Astrocyte of the cerebellum (primary cell): ENCODE data around the gene HOXD13.

Experiments
- DNase-seq: peaks from one replicate; pipeline ENCODE4 v3.0.0-alpha.2; 2011; ENCODE audit warnings: low read depth
- H3K4me3 ChIP-seq: 2 replicates; pipeline ENCODE4 v1.5.1; 2011; ENCODE audit warnings: mild to moderate bottlenecking, low read depth, low read length, moderate library complexity
- in situ Hi-C: cut with HindIII; loops from 2 replicates; pipeline ENCODE4 v1.10.0; 2017; ENCODE audit warnings: low sequenced_read_pairs
- TF ChIP-seq, protein P1 (sequence below): IDR thresholded peaks from 2 replicates; pipeline ENCODE4 v1.5.1; 2012; ENCODE audit warnings: low read length, low read depth, moderate library complexity, mild to moderate bottlenecking; ENCODE audit errors: missing control alignments

The HOXD13 gene

DNA sequence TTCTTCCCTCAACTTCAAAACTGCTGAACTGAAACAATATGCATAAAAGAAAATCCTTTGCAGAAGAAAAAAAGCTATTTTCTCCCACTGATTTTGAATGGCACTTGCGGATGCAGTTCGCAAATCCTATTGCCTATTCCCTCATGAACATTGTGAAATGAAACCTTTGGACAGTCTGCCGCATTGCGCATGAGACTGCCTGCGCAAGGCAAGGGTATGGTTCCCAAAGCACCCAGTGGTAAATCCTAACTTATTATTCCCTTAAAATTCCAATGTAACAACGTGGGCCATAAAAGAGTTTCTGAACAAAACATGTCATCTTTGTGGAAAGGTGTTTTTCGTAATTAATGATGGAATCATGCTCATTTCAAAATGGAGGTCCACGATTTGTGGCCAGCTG is 45.4 kb downstream of the HOXD13 start:
- TF ChIP-seq, protein P1, sequence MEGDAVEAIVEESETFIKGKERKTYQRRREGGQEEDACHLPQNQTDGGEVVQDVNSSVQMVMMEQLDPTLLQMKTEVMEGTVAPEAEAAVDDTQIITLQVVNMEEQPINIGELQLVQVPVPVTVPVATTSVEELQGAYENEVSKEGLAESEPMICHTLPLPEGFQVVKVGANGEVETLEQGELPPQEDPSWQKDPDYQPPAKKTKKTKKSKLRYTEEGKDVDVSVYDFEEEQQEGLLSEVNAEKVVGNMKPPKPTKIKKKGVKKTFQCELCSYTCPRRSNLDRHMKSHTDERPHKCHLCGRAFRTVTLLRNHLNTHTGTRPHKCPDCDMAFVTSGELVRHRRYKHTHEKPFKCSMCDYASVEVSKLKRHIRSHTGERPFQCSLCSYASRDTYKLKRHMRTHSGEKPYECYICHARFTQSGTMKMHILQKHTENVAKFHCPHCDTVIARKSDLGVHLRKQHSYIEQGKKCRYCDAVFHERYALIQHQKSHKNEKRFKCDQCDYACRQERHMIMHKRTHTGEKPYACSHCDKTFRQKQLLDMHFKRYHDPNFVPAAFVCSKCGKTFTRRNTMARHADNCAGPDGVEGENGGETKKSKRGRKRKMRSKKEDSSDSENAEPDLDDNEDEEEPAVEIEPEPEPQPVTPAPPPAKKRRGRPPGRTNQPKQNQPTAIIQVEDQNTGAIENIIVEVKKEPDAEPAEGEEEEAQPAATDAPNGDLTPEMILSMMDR, result no peak
- in situ Hi-C loops, result loop anchor here (10.0 kb wide), 1 partner anchor 497 kb away; no protein-coding TSS in a partner anchor
- H3K4me3 ChIP-seq, result no peak overlapping the region
- no peak for DNase-seq

DNA sequence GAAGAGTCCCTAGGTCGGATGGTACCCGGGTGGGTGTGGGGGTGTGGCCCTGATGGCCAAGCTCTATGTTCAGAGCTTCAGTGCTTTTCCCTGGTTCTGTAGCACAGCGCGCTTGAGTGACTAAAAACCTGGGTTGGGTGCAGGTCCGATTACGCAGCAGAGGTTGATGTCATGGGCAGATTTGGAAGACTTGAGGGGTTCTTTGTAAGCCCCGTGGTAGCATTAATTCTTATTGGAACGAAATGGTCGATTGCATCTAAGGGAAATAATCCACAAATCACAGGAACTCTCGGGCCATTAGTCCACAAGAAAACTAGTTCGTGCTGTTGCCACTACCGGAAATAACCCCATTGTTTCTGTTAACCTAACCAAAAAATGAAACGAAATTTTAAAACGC is 46.0 kb downstream of the HOXD13 start:
- DNase-seq, result no peak
- TF ChIP-seq, protein P1, result no peak
- H3K4me3 ChIP-seq, result no peak overlapping the region
- in situ Hi-C loops, result loop anchor here (10.0 kb wide), 1 partner anchor 496 kb away; no protein-coding TSS in a partner anchor

DNA sequence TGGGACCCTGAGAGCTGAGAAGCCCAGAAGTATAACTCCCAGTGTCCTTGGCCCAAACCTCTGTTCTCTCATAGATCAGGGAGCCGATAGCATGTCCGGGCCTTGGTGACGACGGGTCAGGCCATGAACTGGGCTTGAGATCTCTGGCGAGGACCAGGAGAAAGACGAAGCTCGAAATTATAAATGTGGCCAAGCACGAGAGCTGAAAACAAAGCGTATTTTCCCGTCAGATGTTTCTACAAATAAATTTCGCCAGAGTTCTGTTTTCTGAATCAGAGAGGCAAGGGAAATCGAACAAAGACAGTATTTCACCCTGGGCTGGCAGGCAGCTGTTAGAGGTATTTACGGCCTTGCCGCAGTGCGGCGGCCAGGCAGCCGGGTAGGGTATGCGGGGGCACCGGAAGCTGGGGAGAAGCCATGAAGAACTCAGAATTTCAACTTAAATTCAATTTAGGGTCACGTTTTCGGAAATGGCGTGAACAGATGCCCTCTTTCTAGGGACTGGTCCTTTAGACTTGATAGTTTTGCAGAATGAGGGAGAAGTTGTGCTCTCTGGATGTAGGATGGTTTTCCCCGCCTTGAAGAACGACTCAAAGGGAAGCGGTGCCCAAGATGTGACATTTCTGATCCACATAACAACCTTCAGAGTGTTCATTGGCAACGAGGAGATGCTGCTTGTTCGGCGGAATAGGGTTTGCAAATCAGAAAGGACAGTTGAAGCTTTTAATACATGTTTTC is 46.6 kb downstream of the HOXD13 start:
- DNase-seq, result no peak
- H3K4me3 ChIP-seq, result no peak overlapping the region
- in situ Hi-C loops, result loop anchor here (10.0 kb wide), 1 partner anchor 496 kb away; no protein-coding TSS in a partner anchor
- TF ChIP-seq, protein P1, result no peak

DNA sequence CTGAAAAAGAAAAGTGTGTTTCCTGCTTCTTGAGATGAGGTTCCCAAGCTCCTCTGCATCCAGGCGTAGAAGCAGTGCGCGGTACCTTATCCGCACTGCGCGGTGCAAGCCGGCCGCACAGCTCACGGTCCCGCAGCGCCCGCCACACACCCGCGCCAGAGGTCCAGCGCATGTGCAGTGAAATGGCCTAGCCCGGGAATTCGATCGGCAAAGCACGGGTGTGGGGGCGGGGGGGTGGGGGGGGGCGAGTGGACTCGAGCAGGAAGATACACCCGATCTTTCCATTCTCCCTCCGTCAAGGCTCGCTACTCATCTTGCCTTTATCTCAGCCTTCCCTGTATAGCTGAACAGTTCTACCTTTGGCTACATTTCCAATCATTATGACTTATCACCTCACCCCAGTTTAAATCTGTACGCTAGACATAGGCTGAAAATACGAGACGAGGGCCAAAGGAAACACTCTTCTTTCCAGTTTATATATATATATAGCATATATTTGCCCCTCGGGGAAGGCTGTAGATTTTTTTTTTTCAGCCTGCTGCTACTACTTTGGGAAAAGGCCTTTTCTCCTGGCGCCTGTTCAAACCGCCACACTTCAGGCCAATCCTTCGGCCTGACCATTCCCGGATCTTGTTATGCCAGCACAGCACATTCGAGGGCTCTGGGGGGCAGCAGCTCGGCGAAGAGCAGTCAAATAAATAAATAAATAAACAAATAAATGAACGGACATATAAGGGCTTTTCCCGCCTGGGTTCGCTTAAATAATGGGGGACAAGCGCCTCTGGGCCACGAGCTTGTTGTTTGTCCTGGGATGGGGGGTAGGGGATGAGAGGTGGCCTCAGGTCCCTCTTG is 47.4 kb downstream of the HOXD13 start:
- H3K4me3 ChIP-seq, result peak overlapping the region; percentile 32
- TF ChIP-seq, protein P1, result no peak
- no peak for DNase-seq
- in situ Hi-C loops, result loop anchor here (10.0 kb wide), 1 partner anchor 495 kb away; no protein-coding TSS in a partner anchor

DNA sequence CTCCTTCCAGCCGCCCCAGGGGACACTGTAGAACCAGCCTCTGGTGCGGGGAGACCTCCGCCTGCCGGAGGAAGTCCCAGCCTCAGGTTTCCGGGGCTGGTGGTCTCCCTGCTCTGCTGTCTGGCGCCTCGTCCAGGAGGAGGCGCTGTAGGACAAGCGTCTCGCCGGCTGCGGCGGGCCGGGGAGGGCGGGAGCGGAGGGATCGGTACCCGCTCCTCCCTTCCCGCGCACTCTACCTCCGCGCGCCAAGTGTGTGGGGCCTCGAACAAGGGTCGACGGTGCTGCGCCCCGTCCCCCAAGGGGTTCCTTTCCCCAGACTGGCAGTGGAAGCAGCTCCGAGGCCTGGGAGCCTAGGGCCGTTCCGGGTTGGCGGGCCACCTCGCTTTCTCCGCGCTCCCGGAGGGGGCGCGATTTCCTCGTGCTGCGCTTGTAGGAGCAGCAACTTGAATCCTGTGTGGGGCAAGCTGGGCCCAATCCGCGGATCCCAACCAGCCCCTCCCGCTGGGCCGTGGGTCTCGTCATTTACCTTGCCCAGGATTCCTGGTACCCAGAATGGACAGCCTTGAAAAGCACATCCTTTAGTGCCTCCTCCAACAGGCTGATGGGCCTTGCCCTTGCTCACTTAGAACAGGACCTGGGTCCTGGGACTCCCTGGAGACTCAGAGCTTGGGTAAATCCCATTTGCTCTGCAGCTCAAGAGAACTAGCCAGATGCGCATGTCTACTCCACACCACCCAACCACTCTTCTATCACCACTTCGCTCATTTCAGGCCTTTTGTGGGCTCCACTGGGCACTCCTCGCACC is 48.2 kb downstream of the HOXD13 start:
- peak overlapping the region; percentile 32 for H3K4me3 ChIP-seq
- TF ChIP-seq, protein P1, result peak; percentile 65
- no peak for DNase-seq
- in situ Hi-C loops, result no loop called here

DNA sequence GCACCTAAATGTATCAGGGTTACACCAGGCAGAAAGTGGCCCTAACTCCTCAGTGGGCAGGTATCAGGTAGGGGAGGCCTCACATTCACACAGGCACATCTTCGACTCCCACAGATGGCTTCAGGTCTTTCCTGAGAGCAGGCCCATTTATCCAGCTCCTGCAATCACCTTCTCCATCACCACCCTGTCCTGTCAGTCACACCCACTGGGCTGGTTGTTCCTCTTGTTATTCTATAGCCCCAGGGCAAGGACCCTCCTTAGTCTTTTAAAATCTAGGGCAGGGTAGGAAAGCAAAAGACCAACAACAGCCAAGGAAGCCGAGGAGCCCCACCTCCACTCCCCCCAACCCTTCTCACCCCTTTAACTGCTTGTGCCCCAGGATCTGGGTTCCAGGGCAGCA is 49.8 kb downstream of the HOXD13 start:
- in situ Hi-C loops, result no loop called here
- DNase-seq, result no peak
- TF ChIP-seq, protein P1, result no peak
- no peak overlapping the region for H3K4me3 ChIP-seq
